GM18858 (cell line): ENCODE data around the gene SPDYE3.
A peak's percentile ranks its signal among the peaks of the same experiment; 100 is the strongest.
"Not testable (repeated sequence)": the region's sequence is repeated elsewhere in the genome, so short reads cannot be mapped to it uniquely, and the experiment has no call there.

Experiments used
- ATAC-seq: cut with Tn5 transposase; IDR thresholded peaks from one replicate; pipeline ENCODE4 v1.9.1; 2021; ENCODE audit not compliant: unreplicated experiment

SPDYE3 gene

DNA sequence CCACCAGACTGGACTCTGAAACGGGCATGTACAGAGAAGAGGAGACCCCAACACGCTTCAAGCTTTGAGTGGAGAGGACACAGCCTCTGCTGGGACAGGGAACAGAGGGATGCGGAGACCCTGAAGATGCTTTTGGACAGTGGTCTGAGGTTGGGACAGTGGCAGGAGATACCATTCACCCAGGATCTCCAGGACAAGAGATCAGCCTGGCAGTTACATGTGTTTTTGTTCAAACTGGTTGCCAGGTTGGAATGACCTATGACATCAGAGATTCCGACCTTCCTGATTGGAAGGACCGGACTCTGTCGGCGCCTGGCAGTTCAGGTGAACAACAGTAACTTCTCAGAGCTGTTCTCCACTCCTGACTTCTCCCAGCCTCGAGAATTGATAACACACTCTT is at the start of gene SPDYE3:
Gene SPDYE3, plus strand, starts transcription at position 301 of the 400 bp plus-strand sequence. CDS start 184 bp downstream, outside the sequence.
- not testable (repeated sequence) for ATAC-seq

DNA sequence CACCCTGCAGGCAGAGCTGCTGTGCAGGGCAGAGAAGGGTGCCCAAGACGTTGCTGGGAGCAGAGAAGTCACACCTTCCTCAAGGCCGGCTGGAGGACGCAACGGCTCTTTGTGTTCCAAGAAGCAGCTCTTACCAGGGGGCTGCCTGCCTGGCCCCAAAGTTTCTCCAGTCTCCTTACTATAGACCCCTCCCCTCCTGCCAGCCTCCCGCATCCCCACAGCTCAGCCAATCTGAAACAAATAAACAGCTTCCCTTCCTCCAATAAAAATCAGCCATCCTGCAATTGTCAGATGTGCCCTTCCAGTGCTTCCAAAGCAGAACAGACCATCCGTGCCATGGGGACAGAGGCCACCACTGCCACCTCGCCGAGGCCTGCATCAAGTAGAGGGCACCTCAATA is 47.5 kb upstream of the SPDYE3 start:
- ATAC-seq, result not testable (repeated sequence)

- not testable (repeated sequence) for ATAC-seq
These were observed 44.6 kb upstream of the SPDYE3 start for GRCh38 chr7:100262896-100263295.

- ATAC-seq, result not testable (repeated sequence)
These were observed 43.3 kb upstream of the SPDYE3 start for GRCh38 chr7:100264223-100264622.

DNA sequence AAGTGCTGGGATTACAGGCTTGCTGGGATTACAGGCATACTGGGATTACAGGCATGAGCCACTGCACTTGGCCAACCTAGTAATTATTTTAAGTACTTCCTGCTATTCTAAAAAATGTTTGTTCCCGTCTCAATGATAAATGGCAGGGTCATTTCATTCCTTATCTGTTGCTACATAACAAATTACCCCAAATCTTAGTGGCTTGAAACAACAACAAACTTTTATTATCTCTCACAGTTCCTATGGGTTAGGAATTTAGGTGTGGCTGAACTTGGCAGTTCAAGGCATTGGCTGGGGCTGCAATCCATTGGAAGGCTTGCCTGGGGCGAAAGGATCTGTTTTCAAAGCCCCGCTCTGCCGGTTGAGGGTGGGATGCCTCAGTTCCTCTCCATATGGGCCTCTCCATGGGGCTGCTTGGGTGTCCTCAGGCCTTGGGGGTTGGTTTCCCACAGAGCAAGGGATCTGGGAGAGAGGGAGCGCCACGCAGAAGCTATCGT is 42.8 kb upstream of the SPDYE3 start:
- not testable (repeated sequence) for ATAC-seq

GRCh38 chr7:100265851-100266250 is 41.7 kb upstream of the SPDYE3 start:
- ATAC-seq, result not testable (repeated sequence)

DNA sequence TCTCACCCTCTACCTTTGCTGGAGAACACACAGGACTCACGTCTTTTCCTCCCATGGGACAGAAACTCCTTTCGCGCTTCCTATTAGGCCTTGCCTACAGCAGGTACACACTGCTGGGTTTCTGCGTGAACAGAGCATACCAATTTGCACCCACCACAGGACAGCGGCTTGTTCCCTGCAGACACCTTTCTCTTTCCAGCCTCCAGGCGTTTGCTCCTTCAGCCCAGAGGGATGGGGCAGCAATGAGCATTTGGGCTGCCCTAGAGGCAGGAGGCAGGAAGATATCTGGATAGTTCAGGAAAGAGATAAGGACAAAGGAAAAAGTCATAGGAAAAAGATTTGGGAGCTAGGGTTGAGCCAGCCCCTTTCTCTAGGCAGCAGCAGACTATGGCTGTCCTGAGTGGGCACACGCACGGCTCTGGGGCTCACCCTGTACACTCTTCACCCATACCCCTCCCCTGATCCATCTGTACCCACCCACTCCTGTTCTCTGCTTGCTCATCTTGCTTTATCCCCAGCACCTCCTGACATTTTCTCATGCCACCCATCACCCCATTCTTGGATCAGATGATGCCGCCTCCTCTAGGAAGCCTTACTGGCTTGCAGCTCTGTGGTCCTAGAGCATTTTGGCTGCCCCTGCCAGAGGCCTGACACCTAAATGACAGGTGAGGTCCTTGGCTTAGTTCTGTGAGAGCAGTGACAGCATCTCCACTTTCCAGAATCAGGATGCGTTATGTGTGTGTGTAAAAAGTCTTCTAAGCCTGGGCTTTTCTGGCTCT is 40.7 kb upstream of the SPDYE3 start:
- ATAC-seq, result no peak

DNA sequence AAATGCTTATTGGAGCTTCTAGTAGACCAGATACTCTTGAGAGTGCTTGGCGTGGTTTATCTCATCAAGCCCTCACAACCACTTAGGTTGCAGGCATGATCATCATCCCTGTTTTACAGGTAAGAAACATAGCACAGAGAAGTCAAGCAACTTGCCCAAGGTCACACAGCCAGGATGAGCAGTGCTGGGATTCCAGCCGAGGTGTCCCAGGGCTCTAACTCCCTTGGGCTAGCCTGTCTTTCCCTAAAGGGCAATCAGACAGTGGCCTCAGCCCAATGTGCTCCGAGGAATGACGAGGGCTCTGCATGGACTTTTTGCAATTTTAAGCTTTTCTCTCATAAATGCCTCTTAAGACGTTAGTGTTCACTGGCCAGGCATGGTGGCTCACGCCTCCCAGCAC is 39.9 kb upstream of the SPDYE3 start:
- ATAC-seq, result no peak

DNA sequence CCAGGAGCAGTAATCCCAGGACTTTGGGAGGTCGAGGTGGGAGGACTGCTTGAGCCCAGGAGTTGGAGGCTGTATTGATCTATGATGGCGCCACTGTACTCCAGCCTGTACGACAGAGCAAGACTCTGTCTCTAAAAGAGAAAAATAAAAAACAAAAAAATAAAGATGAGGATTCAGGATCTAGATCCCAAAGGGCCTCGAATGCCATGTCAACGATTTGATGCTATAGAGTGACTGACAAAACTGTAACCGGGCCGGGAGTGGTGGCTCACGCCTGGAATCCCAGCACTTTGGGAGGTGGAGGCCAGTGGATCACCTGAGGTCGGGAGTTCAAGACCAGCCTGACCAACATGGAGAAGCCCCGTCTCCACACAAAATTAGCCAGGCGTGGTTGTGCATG is 38.6 kb upstream of the SPDYE3 start:
- ATAC-seq, result not testable (repeated sequence)

DNA sequence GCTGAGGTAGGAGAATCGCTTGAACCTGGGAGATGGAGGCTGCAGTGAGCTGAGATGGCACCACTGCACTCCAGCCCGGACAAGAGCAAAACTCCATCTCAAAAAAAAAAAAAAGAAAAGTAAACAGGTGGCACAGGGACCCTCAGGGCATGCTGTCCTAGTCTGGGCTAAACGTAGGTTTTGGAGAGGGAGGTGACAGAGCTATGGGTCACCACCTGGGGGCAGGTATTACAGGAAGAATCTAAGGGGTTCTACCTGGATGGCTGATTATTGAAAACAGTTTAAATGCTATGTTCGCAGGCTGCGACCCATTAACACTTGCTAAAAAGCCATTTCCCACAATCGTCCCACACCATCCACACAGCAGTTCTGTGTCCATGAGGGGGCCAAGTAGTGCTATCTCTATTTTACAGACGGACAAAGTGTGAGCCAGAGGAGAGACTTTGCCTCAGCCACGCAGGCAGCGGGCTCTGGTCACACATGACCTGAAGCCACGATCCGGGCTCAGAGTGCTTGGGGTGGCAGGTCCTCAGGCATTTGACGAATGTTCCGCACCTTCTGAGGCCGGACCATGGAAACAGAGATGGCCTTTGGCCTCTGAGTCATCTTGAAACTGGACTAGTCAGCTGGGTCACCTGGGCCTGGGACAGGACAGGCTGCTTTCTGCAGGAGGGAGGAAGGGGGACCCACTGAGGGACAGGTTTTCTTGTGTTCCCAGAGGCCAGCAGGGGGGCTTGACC is 38.0 kb upstream of the SPDYE3 start:
- ATAC-seq, result not testable (repeated sequence)

DNA sequence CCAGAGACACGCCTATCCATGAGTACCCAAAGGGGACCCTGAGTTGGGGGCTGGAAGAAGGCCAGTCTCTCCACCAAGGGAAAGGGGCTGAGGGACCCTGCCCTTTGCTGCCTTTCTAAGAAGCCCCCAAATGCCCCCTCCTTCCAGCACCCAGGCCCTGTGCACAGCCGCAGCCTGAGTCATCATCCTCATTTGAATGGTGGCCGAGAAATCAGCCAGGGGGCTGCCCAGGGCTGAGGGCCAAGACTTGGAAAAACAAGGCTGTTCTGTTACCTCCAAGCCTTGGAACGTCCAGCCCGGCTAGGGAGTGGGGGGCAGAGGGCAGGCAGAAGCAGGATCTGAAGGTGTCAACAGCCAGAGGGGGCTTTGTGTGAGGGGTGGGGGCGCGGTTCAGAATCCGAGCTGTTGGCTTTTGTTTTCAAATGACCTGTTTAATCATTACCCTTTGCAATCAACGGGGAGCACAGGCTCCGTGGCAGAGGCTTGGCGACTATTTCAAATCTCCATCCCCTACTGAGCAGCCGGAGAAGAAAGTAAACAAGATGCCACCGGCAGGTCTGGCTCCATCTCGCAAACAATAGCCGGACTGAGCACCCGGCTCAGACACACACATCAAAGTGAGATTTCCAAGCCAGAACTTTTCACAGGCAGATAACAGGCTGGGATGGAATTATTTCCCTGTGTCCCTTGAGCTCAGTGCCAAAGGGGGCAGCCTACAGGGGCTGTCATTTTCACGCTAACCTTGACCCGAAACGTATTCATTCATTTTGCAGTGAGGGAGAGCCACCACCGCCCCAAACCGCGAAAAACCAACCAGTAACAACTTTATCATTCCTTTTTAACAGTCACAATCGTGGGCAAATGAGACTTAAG is 37.2 kb upstream of the SPDYE3 start:
- ATAC-seq, result not testable (repeated sequence)

GRCh38 chr7:100270941-100271593 is 36.4 kb upstream of the SPDYE3 start:
- ATAC-seq, result not testable (repeated sequence)

- peak; percentile 79 for ATAC-seq
These were observed 35.6 kb upstream of the SPDYE3 start for GRCh38 chr7:100271716-100272537.

DNA sequence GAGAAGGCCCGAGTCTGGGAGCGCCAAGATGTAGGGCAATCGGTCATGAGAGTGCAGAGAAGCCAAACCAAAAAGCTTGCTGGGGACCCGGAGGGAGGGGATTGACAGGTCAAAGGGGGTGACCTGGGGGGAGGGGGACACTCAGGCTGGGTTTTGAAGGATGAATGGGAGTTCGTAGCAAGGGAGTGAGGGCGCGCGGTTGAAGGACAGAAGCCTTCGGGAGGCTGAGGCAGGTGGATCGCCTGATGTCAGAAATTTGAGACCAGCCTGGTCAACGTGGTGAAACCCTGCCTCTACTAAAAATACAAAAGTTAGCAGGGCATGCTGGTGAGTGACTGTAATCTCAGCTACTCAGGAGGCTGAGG is 35.0 kb upstream of the SPDYE3 start:
- ATAC-seq, result not testable (repeated sequence)

DNA sequence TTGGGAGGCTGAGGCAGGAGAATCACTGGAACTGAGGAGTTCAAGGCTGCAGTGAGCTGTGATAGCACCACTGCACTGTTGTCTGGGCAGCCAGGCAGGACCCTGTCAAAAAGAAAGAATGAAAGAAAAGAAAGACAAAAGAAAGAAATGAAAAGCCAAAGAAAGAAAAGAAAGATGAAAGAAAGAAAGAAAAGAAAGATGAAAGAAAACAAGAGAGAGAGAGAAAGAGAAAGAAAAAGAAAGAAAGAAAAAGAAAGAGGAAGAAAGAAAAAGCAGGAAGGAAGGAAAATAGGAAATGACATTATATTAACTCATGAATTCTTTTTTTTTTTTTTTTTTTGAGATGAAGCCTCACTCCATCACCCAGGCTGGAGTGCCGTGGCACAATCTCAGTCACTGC is 32.4 kb upstream of the SPDYE3 start:
- ATAC-seq, result no peak

GRCh38 chr7:100276126-100276525 is 31.4 kb upstream of the SPDYE3 start:
- not testable (repeated sequence) for ATAC-seq

- ATAC-seq, result not testable (repeated sequence)
These were observed 25.4 kb upstream of the SPDYE3 start for GRCh38 chr7:100282069-100282608.

DNA sequence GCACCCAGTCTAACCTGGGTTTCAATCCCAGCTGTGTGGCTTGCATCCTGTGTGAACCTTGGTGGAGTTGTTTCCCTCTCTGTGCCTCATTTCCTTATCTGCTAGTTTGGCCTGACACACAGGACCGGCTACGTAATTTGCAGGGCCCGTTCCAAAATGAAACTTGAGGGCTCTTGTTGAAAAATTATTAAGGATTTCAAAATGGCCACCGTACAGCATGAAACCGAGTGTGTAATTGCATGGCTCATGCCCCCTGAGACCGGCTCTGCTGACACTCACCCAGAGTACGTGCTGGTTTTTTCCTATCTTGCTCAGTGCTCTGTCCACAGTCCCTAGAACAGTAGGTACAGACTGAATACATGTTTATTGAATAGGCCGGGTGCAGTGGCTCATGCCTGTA is 24.4 kb upstream of the SPDYE3 start:
- not testable (repeated sequence) for ATAC-seq
